HepG2 (cell line): Measurements from ENCODE around the gene SYVN1. TPM values are rescaled to one million over a fixed set of nuclear protein-coding genes. Genes with fewer than 3 reads are reported as not detected.

Experiments used
- AKAP8 ChIP-seq: sonication (generic); formaldehyde crosslinking; IDR thresholded peaks from 2 replicates; pipeline ENCODE4 v1.5.1; 2020; ENCODE audit warnings: mild to moderate bottlenecking, missing genetic modification reagents
- ELF4 ChIP-seq: sonication (generic); formaldehyde crosslinking; IDR thresholded peaks from 2 replicates; pipeline ENCODE4 v1.5.0; 2020; ENCODE audit warnings: missing genetic modification reagents, mild to moderate bottlenecking, moderate library complexity, borderline replicate concordance
- ETV5 ChIP-seq: IDR thresholded peaks from 2 replicates; pipeline ENCODE4 v1.6.1; 2018; ENCODE audit warnings: missing biosample characterization, missing genetic modification reagents, inconsistent platforms, borderline replicate concordance
- MAFF ChIP-seq: IDR thresholded peaks from 2 replicates; pipeline ENCODE4 v1.6.1; 2011; ENCODE audit warnings: low read depth, low read length, improper control_type of control experiment
- MAFG ChIP-seq: sonication (generic); formaldehyde crosslinking; IDR thresholded peaks from 2 replicates; pipeline ENCODE4 v1.5.1; 2020; ENCODE audit warnings: mild to moderate bottlenecking, missing genetic modification reagents
- RNF2 ChIP-seq: fragments of 450-650 bp; conservative IDR thresholded peaks from 2 replicates; pipeline ENCODE4 v1.6.1; 2016; ENCODE audit warnings: low read depth
- SAP130 ChIP-seq: IDR thresholded peaks from 2 replicates; pipeline ENCODE4 v1.6.1; 2016; ENCODE audit warnings: low read depth
- SATB2 ChIP-seq: sonication (generic); formaldehyde crosslinking; IDR thresholded peaks from 2 replicates; pipeline ENCODE4 v1.5.0; 2020; ENCODE audit warnings: missing genetic modification reagents
- TARDBP ChIP-seq: sonication (generic); formaldehyde crosslinking; IDR thresholded peaks from 2 replicates; pipeline ENCODE4 v1.8.0; 2022; ENCODE audit warnings: mild to moderate bottlenecking, missing genetic modification reagents
- U2AF1 ChIP-seq: fragments of 200-400 bp; formaldehyde crosslinking; optimal IDR thresholded peaks from 2 replicates; pipeline ENCODE3; 2017; ENCODE audit warnings: mild to moderate bottlenecking, low read depth, low read length
- ZBTB1 ChIP-seq: sonication (generic); formaldehyde crosslinking; IDR thresholded peaks from 2 replicates; pipeline ENCODE4 v1.4.0; 2020; ENCODE audit warnings: missing genetic modification reagents, borderline replicate concordance
- ZNF253 ChIP-seq: sonication (generic); formaldehyde crosslinking; IDR thresholded peaks from 2 replicates; pipeline ENCODE4 v1.8.0; 2022; ENCODE audit warnings: mild to moderate bottlenecking, missing genetic modification reagents, borderline replicate concordance
- ZNF260 ChIP-seq: sonication (generic); formaldehyde crosslinking; IDR thresholded peaks from 2 replicates; pipeline ENCODE4 v1.4.0; 2020; ENCODE audit warnings: missing genetic modification reagents, low read depth, mild to moderate bottlenecking, borderline replicate concordance
- ZNF552 ChIP-seq: sonication (generic); formaldehyde crosslinking; IDR thresholded peaks from 2 replicates; pipeline ENCODE4 v1.9.0; 2022; ENCODE audit warnings: missing genetic modification reagents, mild to moderate bottlenecking, borderline replicate concordance
- ZNF619 ChIP-seq: sonication (generic); formaldehyde crosslinking; IDR thresholded peaks from 2 replicates; pipeline ENCODE4 v1.4.0; 2020; ENCODE audit warnings: mild to moderate bottlenecking, missing genetic modification reagents
- ZNF841 ChIP-seq: sonication (generic); formaldehyde crosslinking; IDR thresholded peaks from 2 replicates; pipeline ENCODE4 v1.8.1; 2023; ENCODE audit warnings: missing genetic modification reagents, borderline replicate concordance
- ZNF850 ChIP-seq: sonication (generic); formaldehyde crosslinking; conservative IDR thresholded peaks from 2 replicates; pipeline ENCODE4 v1.9.0; 2021; ENCODE audit warnings: mild to moderate bottlenecking, missing genetic modification reagents
- ZZZ3 ChIP-seq: sonication (generic); formaldehyde crosslinking; IDR thresholded peaks from 2 replicates; pipeline ENCODE4 v1.4.0; 2020; ENCODE audit warnings: missing genetic modification reagents, mild to moderate bottlenecking, borderline replicate concordance
- polyA plus RNA-seq, 8 experiments: library from polyadenylated mRNA; depleted of rRNA in 3 of 8; stranded (reverse) in 7 of 8; unstranded in 1 of 8; fragments of >200 nt; fragmentation: Illumina TruSeq in 4 of 8; extraction: Trizol in 4 of 8; gene quantifications; 2 replicates each; pipeline versions ENCODE4 v1.2.1 to v1.2.3, GENCODE V29; 2011 to 2016; ENCODE audit warnings: low read depth in 4 of 8, missing spikeins in 1 of 8, mixed read lengths in 1 of 8; ENCODE audit not compliant: insufficient read depth in 1 of 8
- total RNA-seq, 5 experiments: library from RNA; depleted of rRNA; stranded (reverse); fragments of >200 nt; fragmentation: Illumina TruSeq; extraction: Trizol; gene quantifications; 2 replicates each; pipeline ENCODE4 v1.2.3, GENCODE V29; 2016; ENCODE audit warnings: low read depth in 1 of 5
- TF ChIP-seq, protein P1 (sequence below): sonication (generic); formaldehyde crosslinking; IDR thresholded peaks from 2 replicates; pipeline ENCODE4 v1.8.0; 2022; ENCODE audit warnings: mild to moderate bottlenecking, missing genetic modification reagents
- TF ChIP-seq, protein P2 (sequence below): IDR thresholded peaks from 2 replicates; pipeline ENCODE4 v1.6.1; 2016; ENCODE audit warnings: missing compliant biosample characterization, missing genetic modification reagents, borderline replicate concordance
- TF ChIP-seq, protein P3 (sequence below): sonication (generic); formaldehyde crosslinking; IDR thresholded peaks from 2 replicates; pipeline ENCODE4 v1.9.0; 2021; ENCODE audit warnings: mild to moderate bottlenecking, missing genetic modification reagents

SYVN1 gene
- total and polyA plus RNA-seq, 2 of the 13 experiments (the other 11 are each of a cell fraction or from before 2014, with no cell fraction given), result 10.3 to 22.5 TPM

DNA sequence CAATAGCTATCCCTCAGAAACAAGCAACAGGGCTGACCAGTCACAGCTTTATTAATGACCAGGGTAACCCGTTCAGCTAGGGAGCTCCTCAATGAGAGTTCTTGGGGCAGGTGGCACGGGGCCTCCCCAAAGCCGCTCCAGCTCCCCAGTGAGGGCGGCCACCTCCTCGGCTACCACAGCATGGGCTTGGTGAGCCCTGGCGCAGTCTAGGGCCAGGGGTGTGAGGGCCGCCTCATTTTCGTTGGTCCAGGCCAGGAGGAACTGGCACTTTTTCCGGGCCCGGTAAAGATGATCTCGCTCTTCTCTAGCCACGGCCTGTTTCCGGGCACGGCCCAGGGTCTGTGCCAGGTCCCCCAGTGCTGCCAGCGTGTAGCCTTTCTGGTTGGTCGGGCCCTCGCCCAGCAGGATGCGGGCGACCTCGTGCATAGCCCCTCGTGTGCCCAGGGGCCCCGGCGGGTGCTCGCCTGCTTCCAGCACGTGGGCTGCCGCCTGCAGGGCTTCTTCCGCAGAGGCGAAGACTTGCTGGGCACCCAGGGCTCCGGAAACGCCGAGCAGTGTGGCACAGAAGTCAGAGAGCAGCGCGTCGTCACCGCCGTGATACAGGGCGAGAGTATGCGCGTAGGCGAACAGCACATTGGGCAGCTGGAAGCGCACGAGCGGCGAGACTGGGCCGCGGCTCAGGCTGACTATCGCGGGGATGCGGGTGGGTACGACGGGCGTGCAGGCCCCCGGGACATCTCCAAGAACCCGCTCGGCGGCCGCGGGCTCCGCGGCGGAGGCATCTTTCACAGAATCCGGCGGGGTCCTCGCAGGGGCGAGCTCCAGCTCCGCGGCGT lies 17.7 kb downstream of the SYVN1 start (continued):
- TF ChIP-seq, protein P1, sequence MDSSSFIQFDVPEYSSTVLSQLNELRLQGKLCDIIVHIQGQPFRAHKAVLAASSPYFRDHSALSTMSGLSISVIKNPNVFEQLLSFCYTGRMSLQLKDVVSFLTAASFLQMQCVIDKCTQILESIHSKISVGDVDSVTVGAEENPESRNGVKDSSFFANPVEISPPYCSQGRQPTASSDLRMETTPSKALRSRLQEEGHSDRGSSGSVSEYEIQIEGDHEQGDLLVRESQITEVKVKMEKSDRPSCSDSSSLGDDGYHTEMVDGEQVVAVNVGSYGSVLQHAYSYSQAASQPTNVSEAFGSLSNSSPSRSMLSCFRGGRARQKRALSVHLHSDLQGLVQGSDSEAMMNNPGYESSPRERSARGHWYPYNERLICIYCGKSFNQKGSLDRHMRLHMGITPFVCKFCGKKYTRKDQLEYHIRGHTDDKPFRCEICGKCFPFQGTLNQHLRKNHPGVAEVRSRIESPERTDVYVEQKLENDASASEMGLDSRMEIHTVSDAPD (CRISPR knock-in tag), result no peak
- TF ChIP-seq U2AF1 (peak; percentile 0), MAFF (no peak), ETV5 (CRISPR knock-in tag) (peak; percentile 19; the same call in 1 of the 2 replicates), MAFG (no peak), ELF4 (CRISPR knock-in tag) (no peak), ZZZ3 (CRISPR knock-in tag) (no peak), RNF2 (0 out of 2 replicates have a peak, but pooled peaks have one; percentile 14), ZNF619 (CRISPR knock-in tag) (no peak), TARDBP (CRISPR knock-in tag) (no peak), ZNF260 (CRISPR knock-in tag) (peak; percentile 9; the same call in 1 of the 2 replicates), ZNF841 (0 out of 2 replicates have a peak, but pooled peaks have one; percentile 61), SATB2 (0 out of 2 replicates have a peak, but pooled peaks have one; percentile 15), ZNF253 (CRISPR knock-in tag) (0 out of 2 replicates have a peak, but pooled peaks have one; percentile 36), ZBTB1 (CRISPR knock-in tag) (no peak), AKAP8 (CRISPR knock-in tag) (no peak), ZNF850 (CRISPR knock-in tag) (no peak; the same call in 1 of the 2 replicates), SAP130 (no peak), ZNF552 (CRISPR knock-in tag) (peak; percentile 29; the same call in 1 of the 2 replicates)
- TF ChIP-seq, protein P2, sequence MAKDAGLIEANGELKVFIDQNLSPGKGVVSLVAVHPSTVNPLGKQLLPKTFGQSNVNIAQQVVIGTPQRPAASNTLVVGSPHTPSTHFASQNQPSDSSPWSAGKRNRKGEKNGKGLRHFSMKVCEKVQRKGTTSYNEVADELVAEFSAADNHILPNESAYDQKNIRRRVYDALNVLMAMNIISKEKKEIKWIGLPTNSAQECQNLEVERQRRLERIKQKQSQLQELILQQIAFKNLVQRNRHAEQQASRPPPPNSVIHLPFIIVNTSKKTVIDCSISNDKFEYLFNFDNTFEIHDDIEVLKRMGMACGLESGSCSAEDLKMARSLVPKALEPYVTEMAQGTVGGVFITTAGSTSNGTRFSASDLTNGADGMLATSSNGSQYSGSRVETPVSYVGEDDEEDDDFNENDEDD (CRISPR knock-in tag), result peak; percentile 54; the same call in 1 of the 2 replicates
- TF ChIP-seq, protein P3, sequence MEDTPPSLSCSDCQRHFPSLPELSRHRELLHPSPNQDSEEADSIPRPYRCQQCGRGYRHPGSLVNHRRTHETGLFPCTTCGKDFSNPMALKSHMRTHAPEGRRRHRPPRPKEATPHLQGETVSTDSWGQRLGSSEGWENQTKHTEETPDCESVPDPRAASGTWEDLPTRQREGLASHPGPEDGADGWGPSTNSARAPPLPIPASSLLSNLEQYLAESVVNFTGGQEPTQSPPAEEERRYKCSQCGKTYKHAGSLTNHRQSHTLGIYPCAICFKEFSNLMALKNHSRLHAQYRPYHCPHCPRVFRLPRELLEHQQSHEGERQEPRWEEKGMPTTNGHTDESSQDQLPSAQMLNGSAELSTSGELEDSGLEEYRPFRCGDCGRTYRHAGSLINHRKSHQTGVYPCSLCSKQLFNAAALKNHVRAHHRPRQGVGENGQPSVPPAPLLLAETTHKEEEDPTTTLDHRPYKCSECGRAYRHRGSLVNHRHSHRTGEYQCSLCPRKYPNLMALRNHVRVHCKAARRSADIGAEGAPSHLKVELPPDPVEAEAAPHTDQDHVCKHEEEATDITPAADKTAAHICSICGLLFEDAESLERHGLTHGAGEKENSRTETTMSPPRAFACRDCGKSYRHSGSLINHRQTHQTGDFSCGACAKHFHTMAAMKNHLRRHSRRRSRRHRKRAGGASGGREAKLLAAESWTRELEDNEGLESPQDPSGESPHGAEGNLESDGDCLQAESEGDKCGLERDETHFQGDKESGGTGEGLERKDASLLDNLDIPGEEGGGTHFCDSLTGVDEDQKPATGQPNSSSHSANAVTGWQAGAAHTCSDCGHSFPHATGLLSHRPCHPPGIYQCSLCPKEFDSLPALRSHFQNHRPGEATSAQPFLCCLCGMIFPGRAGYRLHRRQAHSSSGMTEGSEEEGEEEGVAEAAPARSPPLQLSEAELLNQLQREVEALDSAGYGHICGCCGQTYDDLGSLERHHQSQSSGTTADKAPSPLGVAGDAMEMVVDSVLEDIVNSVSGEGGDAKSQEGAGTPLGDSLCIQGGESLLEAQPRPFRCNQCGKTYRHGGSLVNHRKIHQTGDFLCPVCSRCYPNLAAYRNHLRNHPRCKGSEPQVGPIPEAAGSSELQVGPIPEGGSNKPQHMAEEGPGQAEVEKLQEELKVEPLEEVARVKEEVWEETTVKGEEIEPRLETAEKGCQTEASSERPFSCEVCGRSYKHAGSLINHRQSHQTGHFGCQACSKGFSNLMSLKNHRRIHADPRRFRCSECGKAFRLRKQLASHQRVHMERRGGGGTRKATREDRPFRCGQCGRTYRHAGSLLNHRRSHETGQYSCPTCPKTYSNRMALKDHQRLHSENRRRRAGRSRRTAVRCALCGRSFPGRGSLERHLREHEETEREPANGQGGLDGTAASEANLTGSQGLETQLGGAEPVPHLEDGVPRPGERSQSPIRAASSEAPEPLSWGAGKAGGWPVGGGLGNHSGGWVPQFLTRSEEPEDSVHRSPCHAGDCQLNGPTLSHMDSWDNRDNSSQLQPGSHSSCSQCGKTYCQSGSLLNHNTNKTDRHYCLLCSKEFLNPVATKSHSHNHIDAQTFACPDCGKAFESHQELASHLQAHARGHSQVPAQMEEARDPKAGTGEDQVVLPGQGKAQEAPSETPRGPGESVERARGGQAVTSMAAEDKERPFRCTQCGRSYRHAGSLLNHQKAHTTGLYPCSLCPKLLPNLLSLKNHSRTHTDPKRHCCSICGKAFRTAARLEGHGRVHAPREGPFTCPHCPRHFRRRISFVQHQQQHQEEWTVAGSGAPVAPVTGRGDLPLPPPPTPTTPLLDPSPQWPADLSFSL (CRISPR knock-in tag), result 0 out of 2 replicates have a peak, but pooled peaks have one; percentile 43
